Measurements from ENCODE around the gene ANKRD23. TPM values are rescaled to one million over a fixed set of nuclear protein-coding genes. Genes with fewer than 3 reads are reported as not detected.

The ANKRD23 gene
- total and polyA plus RNA-seq, 12 donors: 0.96 to 40.0 (median 14.5) TPM

DNA sequence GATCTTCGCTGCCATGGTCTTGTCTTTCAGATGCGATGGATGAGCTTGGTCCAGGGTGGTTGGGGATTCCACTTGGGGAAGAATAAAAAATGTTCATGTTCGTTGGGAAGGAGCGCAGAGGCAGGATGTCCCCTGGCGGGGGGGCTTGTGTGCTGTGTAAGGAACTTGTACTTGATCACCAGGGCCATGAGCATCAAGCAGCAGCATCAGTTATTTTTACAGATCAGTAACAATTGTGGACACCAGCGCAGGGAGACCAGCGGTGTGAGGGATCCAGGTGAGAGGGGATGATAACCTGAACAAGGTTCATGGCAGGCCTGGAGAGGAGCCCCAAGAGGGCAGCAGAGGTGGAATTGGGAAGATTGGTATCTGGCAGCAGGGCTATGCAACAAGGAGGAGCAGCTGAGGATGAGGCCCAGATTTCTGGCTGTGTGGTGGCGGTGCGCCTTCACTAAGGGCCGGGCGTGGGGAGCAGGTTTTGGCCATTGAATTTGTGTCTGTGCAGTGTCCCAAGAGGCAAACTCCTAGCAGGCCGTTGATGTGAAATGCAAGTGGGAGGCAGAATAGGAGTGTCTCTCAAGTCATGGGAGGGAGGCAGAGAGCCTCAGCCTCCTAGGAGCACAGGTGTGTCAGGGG, 23.8 kb downstream of the ANKRD23 start:
- no peaks in the 10 kb centered on the region for H3K9me3 ChIP-seq
- 88% methylated on average over 12 of the region's 12 CpGs for WGBS, 2 donors
- H3K4me3 ChIP-seq: no peak overlapping the region
- H3K36me3 ChIP-seq: peaks cover 0 to 32% (median 0%) of the 10 kb centered on the region in 9 donors
- intact Hi-C loops (cut with DNase I): loop anchor here in 4 of 10 donors (5.0 to 10.0 kb wide), 3 partner anchors 37 to 185 kb away; partner anchors contain the start of genes ANKRD39 (in 2 of the 4), CNNM4 (in 1 of the 4) and KANSL3 (in 1 of the 4)
- TF ChIP-seq, protein P1, sequence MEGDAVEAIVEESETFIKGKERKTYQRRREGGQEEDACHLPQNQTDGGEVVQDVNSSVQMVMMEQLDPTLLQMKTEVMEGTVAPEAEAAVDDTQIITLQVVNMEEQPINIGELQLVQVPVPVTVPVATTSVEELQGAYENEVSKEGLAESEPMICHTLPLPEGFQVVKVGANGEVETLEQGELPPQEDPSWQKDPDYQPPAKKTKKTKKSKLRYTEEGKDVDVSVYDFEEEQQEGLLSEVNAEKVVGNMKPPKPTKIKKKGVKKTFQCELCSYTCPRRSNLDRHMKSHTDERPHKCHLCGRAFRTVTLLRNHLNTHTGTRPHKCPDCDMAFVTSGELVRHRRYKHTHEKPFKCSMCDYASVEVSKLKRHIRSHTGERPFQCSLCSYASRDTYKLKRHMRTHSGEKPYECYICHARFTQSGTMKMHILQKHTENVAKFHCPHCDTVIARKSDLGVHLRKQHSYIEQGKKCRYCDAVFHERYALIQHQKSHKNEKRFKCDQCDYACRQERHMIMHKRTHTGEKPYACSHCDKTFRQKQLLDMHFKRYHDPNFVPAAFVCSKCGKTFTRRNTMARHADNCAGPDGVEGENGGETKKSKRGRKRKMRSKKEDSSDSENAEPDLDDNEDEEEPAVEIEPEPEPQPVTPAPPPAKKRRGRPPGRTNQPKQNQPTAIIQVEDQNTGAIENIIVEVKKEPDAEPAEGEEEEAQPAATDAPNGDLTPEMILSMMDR (IDR thresholded peaks at IDR 0.05): no peak
- peaks cover 24 to 79% (median 66%) of the 10 kb centered on the region in 9 donors for H3K4me1 ChIP-seq
- DNase-seq (no peak), ATAC-seq (no peak)
- H3K27ac ChIP-seq: no peak overlapping the region
- H3K27me3 ChIP-seq: no peaks in the 10 kb centered on the region

DNA sequence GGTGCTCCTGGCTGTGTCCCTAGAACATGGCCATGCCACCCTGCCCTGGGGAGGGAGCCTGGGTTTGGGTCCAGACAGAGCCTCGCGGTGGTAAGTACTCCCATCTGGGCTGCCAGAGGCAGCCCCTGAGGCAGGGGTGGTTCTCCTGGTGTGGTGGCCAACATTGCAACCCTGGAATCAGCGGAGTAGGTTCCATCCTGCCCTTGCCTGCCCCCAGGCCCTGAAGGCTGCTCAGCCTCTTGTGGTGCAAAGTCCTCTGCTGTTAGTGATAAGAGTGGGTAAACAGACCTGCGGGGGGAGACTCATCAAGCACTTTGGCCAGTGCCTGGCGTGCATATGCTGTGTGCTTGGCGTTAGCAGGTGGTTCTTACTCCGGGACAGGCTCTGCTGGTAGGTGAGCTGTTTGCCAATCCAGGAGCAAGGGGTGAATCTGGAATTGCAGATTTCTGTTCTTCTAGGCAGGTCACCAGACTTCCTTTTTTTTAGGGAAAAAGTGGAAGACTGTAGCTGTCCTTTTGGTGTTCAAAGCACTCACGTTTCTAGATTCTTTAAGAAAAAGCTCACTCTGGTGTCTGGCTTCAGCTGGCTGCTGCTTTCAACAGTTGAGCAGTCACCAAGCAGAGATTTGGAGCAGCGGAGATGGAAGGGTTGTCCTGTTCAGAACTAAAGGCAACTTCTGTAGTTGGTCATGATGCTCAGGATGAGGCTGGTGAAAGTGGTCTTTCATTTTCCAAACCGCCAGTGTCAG, 24.5 kb downstream of the ANKRD23 start:
- peak overlapping the region in 3 of 10 donors; percentile 35 to 44 (median 41) for H3K27ac ChIP-seq
- TF ChIP-seq, protein P1 (IDR thresholded peaks at IDR 0.05): peak in 1 of 9 donors; percentile 4
- peaks cover 24 to 80% (median 63%) of the 10 kb centered on the region in 9 donors for H3K4me1 ChIP-seq
- no peaks in the 10 kb centered on the region for H3K9me3 ChIP-seq
- peak overlapping the region in 3 of 10 donors; percentile 3 to 29 (median 12) for H3K4me3 ChIP-seq
- DNase-seq (no peak), ATAC-seq (peak in 5 of 8 donors; percentile 11 to 63 (median 25))
- 56 to 62% methylated on average over 10 of the region's 10 CpGs for WGBS, 2 donors
- intact Hi-C loops (cut with DNase I): loop anchor here in 4 of 10 donors (5.0 to 10.0 kb wide), 3 partner anchors 38 to 185 kb away; partner anchors contain the start of genes ANKRD39 (in 2 of the 4), CNNM4 (in 1 of the 4) and KANSL3 (in 1 of the 4)
- H3K36me3 ChIP-seq: peaks cover 0 to 25% (median 0%) of the 10 kb centered on the region in 9 donors
- H3K27me3 ChIP-seq: no peaks in the 10 kb centered on the region

DNA sequence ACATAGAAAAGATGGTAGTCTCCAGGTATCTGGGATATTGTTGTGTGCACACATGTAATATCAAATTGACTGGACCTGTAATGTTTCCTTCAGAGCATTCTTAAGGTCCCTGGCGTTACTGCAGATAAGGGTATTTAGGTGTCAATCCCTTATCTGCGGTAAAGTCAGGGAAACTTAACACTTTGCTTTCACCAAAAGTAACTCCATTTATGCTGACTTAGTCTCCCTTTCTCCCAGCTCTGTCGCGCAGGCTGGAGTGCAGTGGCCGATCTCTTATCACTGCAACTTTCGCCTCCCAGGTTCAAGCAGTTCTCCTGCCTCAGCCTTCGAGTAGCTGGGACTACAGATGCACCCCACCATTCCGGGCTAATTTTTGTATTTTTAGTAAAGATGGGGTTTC, 25.9 kb downstream of the ANKRD23 start:
- Histone ChIP-seq H3K27ac (no peak overlapping the region), H3K4me1 (peaks cover 24 to 68% (median 49%) of the 10 kb centered on the region in 9 donors), H3K4me3 (peak overlapping the region in 9 of 10 donors; percentile 27 to 96 (median 81)), H3K36me3 (peaks cover 0 to 12% (median 0%) of the 10 kb centered on the region in 9 donors), H3K27me3 (no peaks in the 10 kb centered on the region), H3K9me3 (no peaks in the 10 kb centered on the region)
- intact Hi-C loops (cut with DNase I): loop anchor here in 4 of 10 donors (5.0 to 10.0 kb wide), 3 partner anchors 39 to 183 kb away; partner anchors contain the start of genes ANKRD39 (in 2 of the 4), CNNM4 (in 1 of the 4) and KANSL3 (in 1 of the 4)
- TF ChIP-seq, protein P1 (IDR thresholded peaks at IDR 0.05): no peak
- DNase-seq (no peak), ATAC-seq (no peak)
- 68 to 76% methylated on average over 8 of the region's 8 CpGs for WGBS, 2 donors
